ENCODE measurements around the gene ABHD8.

The ABHD8 gene

DNA sequence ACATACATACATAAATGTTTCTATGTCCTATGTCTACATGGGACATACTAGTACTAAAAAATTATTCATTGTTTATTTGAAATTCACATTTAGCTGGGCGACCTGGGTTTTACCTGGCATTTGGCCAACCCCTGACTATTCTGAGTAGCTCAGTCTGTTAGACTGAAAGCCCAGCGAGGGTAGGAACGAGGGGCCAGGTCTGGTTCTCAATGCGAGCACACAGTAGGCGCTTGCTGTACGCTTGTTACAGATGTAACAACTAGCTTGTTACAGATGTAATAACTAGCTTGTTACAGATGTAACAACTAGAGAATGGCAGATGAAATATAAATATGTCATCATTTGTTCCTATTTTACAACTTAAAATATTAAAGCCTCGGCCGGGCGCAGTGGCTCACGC lies 32.4 kb upstream of the ABHD8 start:
- H3F3A ChIP-seq (ENCODE audit: low read depth), result peaks cover 6% of the 10 kb centered on the region; the same call in 1 of the 2 replicates
- peaks cover 27% of the 10 kb centered on the region for H3K4me1 ChIP-seq (ENCODE audit: insufficient read depth, low read length, poor library complexity, severe bottlenecking)
- H3K27me3 ChIP-seq (ENCODE audit: insufficient read depth, low read length, poor library complexity, severe bottlenecking), result no peaks in the 10 kb centered on the region
- H3K9ac ChIP-seq (ENCODE audit: low read depth, low read length, poor library complexity, severe bottlenecking), result no peak overlapping the region
- H3K4me2 ChIP-seq (ENCODE audit: low read depth, low read length, poor library complexity, severe bottlenecking), result peak overlapping the region; percentile 64
- H2AFZ ChIP-seq (ENCODE audit: low read length), result no peak overlapping the region
- H3K4me3 ChIP-seq (ENCODE audit: low read length, poor library complexity, severe bottlenecking), result no peak overlapping the region
- H3K9me3 ChIP-seq (ENCODE audit: insufficient read depth, low read depth, low read length), result no peaks in the 10 kb centered on the region
- H4K20me1 ChIP-seq (ENCODE audit: insufficient read depth, low read length, poor library complexity, severe bottlenecking), result peaks cover 6% of the 10 kb centered on the region
- TF ChIP-seq, protein P1, sequence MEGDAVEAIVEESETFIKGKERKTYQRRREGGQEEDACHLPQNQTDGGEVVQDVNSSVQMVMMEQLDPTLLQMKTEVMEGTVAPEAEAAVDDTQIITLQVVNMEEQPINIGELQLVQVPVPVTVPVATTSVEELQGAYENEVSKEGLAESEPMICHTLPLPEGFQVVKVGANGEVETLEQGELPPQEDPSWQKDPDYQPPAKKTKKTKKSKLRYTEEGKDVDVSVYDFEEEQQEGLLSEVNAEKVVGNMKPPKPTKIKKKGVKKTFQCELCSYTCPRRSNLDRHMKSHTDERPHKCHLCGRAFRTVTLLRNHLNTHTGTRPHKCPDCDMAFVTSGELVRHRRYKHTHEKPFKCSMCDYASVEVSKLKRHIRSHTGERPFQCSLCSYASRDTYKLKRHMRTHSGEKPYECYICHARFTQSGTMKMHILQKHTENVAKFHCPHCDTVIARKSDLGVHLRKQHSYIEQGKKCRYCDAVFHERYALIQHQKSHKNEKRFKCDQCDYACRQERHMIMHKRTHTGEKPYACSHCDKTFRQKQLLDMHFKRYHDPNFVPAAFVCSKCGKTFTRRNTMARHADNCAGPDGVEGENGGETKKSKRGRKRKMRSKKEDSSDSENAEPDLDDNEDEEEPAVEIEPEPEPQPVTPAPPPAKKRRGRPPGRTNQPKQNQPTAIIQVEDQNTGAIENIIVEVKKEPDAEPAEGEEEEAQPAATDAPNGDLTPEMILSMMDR (conservative IDR thresholded peaks at IDR 0.05; ENCODE audit: low read length), result no peak
- TF ChIP-seq EZH2phosphoT487 (IDR thresholded peaks at IDR 0.05; ENCODE audit: borderline replicate concordance), result no peak
- H3K9me2 ChIP-seq (replicated peaks; ENCODE audit: low read depth, low read length), result no peaks in the 10 kb centered on the region
- H3K79me2 ChIP-seq (ENCODE audit: insufficient read depth, low read length), result peaks cover 19% of the 10 kb centered on the region; the same call in 1 of the 2 replicates
- no peaks in the 10 kb centered on the region for H3K36me3 ChIP-seq (ENCODE audit: insufficient read depth, low read length)

DNA sequence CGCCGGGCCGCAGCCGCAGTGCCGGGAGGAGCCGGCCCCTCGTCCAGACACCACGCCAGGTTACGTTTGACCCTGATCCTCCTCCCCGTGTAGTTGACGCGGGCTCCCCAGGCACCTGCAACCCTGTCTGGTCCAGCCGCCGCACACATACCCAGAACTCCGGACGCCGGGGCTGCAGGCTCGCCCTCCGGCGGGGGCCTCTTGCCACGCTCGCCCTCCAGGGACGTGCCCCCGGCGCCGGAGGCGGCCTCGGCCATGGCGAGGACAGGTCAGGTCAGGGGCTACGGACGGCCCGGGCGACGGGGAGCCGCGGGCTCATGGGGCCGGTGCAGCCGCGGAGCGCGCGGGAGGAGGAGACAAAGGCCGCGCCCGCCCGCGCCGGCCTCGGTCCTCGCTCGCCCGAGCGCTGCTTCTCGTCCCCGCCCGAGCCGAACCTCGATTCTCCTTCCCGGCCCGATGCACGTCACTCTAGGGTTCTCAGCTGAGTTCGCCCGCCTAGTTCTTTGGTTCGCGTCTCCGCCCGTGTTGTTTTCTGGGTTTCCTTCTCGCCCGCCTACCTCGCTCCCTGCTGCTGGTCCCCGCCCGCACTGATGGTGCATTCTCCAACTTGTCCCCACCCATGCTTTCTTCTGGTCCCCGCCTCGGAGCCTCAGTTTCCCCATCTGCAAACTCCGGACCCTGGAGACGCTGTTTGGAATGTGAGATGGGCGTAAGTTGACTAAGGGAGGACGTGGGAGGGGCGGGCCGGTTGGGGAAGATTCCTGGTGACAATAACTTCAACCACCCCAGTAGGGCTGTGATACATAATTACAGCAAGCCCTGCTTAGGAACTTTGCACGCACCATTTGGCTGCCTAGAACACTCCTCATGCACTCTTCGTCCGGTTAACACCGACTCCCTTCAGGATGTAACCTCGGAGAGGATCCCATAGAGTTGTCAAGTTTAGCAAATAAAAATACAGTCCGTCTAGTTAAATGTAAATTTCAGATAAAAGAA lies 31.5 kb upstream of the ABHD8 start, which contains the start of gene ANO8:
ANO8 (minus strand) TSS at position 442 of the 996 bp plus-strand sequence; CDS start at position 257, 185 bp downstream.
- no peak for TF ChIP-seq EZH2phosphoT487 (IDR thresholded peaks at IDR 0.05; ENCODE audit: borderline replicate concordance)
- TF ChIP-seq, protein P1 (conservative IDR thresholded peaks at IDR 0.05; ENCODE audit: low read length), result no peak
- H2AFZ ChIP-seq (ENCODE audit: low read length), result peak within 1 kb of the TSS; percentile 97

DNA sequence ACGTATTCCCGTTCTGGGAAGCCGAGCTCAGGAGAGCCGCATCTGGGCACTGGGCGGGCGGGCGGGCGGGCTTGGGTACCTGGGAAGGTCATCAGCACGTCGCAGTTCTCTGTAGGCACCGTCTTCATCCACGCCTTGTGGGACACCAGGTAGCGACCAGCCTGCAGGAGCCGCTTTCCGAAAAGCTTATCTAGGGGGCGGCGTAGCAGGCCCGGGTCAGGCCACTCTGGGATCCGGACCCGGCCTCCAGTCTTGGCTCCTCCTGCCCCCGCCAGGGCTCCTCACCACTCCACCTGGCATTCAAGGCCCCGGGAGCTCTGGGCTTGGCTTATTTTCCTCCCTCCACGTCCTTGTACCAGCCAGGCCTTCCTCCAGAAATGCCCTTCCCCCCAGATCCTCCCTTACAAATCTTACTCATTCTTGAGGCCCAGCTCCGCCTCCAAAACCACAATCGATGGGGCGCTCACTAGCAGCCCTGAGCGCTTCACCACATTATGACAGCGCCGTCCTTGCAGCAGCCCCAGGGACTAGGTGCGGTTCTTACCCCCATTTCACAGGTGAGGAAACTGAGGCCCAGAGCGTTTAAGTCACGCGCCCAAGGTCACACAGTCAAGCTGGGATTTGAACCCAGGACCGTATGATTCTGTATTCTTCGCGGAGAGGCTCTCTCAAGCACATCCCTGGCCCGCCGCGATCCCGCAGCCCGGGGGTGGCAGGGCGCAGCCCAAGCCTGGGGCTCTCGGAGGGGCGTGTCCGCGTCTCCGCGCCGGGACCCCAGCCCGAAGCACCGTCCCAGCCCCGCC lies 30.6 kb upstream of the ABHD8 start:
- Histone ChIP-seq H3K9ac (ENCODE audit: low read depth, low read length, poor library complexity, severe bottlenecking) (peak overlapping the region; percentile 87), H3K9me3 (ENCODE audit: insufficient read depth, low read depth, low read length) (no peaks in the 10 kb centered on the region), H3K4me3 (ENCODE audit: low read length, poor library complexity, severe bottlenecking) (peak overlapping the region; percentile 95), H4K20me1 (ENCODE audit: insufficient read depth, low read length, poor library complexity, severe bottlenecking) (peaks cover 6% of the 10 kb centered on the region), H2AFZ (ENCODE audit: low read length) (peak overlapping the region; percentile 97), H3F3A (ENCODE audit: low read depth) (peaks cover 6% of the 10 kb centered on the region; the same call in 1 of the 2 replicates), H3K4me1 (ENCODE audit: insufficient read depth, low read length, poor library complexity, severe bottlenecking) (peaks cover 27% of the 10 kb centered on the region), H3K9me2 (replicated peaks; ENCODE audit: low read depth, low read length) (no peaks in the 10 kb centered on the region), H3K4me2 (ENCODE audit: low read depth, low read length, poor library complexity, severe bottlenecking) (peak overlapping the region; percentile 64), H3K27me3 (ENCODE audit: insufficient read depth, low read length, poor library complexity, severe bottlenecking) (no peaks in the 10 kb centered on the region), H3K79me2 (ENCODE audit: insufficient read depth, low read length) (peaks cover 17% of the 10 kb centered on the region; the same call in 1 of the 2 replicates), H3K36me3 (ENCODE audit: insufficient read depth, low read length) (no peaks in the 10 kb centered on the region)
- no peak for TF ChIP-seq EZH2phosphoT487 (IDR thresholded peaks at IDR 0.05; ENCODE audit: borderline replicate concordance)
- TF ChIP-seq, protein P1 (conservative IDR thresholded peaks at IDR 0.05; ENCODE audit: low read length), result no peak

More for the DNA sequence above, 31.5 kb upstream of the ABHD8 start, which contains the start of gene ANO8:
- Histone ChIP-seq H3K4me3 (ENCODE audit: low read length, poor library complexity, severe bottlenecking) (peak within 1 kb of the TSS; percentile 95), H3K27me3 (ENCODE audit: insufficient read depth, low read length, poor library complexity, severe bottlenecking) (no peaks in the 10 kb centered on the region), H3K36me3 (ENCODE audit: insufficient read depth, low read length) (no peaks in the 10 kb centered on the region), H4K20me1 (ENCODE audit: insufficient read depth, low read length, poor library complexity, severe bottlenecking) (peaks cover 6% of the 10 kb centered on the region), H3K4me2 (ENCODE audit: low read depth, low read length, poor library complexity, severe bottlenecking) (peak within 1 kb of the TSS; percentile 64), H3K4me1 (ENCODE audit: insufficient read depth, low read length, poor library complexity, severe bottlenecking) (peaks cover 27% of the 10 kb centered on the region), H3K79me2 (ENCODE audit: insufficient read depth, low read length) (peaks cover 19% of the 10 kb centered on the region; the same call in 1 of the 2 replicates), H3K9me2 (replicated peaks; ENCODE audit: low read depth, low read length) (no peaks in the 10 kb centered on the region), H3K9me3 (ENCODE audit: insufficient read depth, low read depth, low read length) (no peaks in the 10 kb centered on the region), H3F3A (ENCODE audit: low read depth) (peaks cover 6% of the 10 kb centered on the region; the same call in 1 of the 2 replicates), H3K9ac (ENCODE audit: low read depth, low read length, poor library complexity, severe bottlenecking) (peak within 1 kb of the TSS; percentile 87)

Measured in Loucy (cell line).